ENCODE measurements around the gene ICAM2. TPM values are rescaled to one million over a fixed set of nuclear protein-coding genes. Genes with fewer than 3 reads are reported as not detected.

ICAM2 gene
- total RNA-seq, 4 donors from 2014 or later, result 6.4 to 24.3 (median 9.3) TPM; not detected in 1

DNA sequence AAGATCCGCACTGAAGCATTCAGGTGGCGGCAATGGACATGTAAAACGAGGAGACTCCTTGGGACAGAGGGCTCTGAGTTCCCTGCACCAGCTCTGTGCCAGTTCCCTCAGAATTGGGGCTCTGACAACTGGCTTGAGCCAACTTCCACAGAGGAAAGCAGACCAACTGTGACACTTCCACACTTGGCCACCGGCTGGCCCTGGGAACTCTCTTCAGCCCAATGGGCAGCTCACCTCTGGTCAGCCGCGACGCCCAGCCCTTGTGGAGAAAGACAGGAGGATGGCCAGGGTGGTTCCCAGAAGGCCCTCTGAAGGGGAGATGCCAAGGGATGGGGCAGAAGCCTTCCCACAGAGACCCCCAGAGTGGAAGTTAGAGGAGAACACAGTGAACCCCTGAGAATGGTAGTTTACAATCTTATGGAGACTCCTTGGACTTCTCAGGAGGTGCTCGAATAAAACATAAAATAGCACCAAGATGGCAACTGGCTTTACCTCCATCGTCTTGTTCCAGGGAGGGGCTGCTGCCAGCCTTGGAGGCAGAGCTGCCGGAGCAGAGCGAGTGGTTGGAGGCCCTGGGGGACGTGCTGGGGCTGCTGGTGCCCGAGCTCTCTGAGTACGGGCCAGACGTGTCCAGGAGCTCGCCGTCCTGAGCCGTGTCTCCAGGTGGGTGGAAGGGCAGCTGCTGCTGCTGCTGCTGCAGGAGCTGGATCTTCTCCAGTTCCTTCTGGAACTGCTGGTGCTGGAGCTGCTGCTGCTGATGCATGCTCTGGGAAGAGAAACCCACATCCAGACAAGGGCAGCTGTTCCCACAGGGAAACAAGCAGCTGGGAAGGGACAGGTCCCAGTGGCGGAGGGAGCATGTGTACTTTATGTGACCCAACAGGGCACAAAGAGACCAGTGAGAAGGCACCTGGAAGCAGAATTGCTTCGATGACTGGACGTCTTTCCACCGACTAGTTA, 35.0 kb upstream of the ICAM2 start:
- Histone ChIP-seq H3K36me3 (peaks cover 0 to 45% (median 9%) of the 10 kb centered on the region in 4 donors), H3K4me3 (no peak overlapping the region), H3K27ac (no peak overlapping the region), H3K27me3 (no peaks in the 10 kb centered on the region), H3K4me1 (peaks cover 0 to 5% (median 0%) of the 10 kb centered on the region in 4 donors), H3K9me3 (no peaks in the 10 kb centered on the region)
- TF ChIP-seq, protein P1, sequence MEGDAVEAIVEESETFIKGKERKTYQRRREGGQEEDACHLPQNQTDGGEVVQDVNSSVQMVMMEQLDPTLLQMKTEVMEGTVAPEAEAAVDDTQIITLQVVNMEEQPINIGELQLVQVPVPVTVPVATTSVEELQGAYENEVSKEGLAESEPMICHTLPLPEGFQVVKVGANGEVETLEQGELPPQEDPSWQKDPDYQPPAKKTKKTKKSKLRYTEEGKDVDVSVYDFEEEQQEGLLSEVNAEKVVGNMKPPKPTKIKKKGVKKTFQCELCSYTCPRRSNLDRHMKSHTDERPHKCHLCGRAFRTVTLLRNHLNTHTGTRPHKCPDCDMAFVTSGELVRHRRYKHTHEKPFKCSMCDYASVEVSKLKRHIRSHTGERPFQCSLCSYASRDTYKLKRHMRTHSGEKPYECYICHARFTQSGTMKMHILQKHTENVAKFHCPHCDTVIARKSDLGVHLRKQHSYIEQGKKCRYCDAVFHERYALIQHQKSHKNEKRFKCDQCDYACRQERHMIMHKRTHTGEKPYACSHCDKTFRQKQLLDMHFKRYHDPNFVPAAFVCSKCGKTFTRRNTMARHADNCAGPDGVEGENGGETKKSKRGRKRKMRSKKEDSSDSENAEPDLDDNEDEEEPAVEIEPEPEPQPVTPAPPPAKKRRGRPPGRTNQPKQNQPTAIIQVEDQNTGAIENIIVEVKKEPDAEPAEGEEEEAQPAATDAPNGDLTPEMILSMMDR (IDR thresholded peaks at IDR 0.05), result no peak
- TF ChIP-seq EP300 (IDR thresholded peaks at IDR 0.05; ENCODE audit: low read depth) (no peak), POLR2AphosphoS5 (IDR thresholded peaks at IDR 0.05) (no peak), POLR2A (IDR thresholded peaks at IDR 0.05) (no peak)
- 81 to 94% methylated on average over 4 to 22 of the region's 22 CpGs for WGBS, 2 donors (ENCODE audit: low coverage in 1 of 2)
- in situ Hi-C loops (cut with MboI; ENCODE audit: low pct_ligation_motif_present in 1 of 4, low pct_unique_long_range_greater_than_20kb in 1 of 4, low sequenced_read_pairs in 3 of 4) (loop anchor here in 1 of 4 donors (25.0 kb wide), 1 partner anchor 232 kb away; no protein-coding TSS in a partner anchor), intact Hi-C loops (cut with DNase I; ENCODE audit: low total_unique reads) (no loop called here)
- no peak for DNase-seq

DNA sequence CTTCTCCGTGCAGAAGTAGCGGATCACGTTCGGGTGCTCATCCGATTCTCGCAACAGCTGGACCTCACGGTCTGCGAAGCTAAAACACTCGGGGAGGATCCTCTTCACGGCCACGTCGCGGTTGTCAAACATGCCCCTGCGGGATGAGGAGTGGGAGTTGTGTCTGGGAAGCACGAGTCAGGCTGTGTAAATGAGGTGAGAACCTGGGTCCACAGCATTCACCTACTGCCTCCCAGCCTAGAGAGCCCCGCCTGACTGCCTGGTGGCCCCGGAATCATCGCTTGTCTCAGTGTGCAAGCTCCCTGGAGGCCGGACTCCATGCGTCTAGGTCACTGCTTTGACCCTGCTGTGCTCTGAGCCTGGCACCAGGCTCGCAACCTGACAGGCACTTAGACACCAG, 33.9 kb upstream of the ICAM2 start:
- H3K36me3 ChIP-seq, result peaks cover 0 to 52% (median 12%) of the 10 kb centered on the region in 4 donors
- TF ChIP-seq EP300 (IDR thresholded peaks at IDR 0.05; ENCODE audit: low read depth) (no peak), POLR2A (IDR thresholded peaks at IDR 0.05) (no peak), POLR2AphosphoS5 (IDR thresholded peaks at IDR 0.05) (no peak)
- TF ChIP-seq, protein P1 (IDR thresholded peaks at IDR 0.05), result no peak
- intact Hi-C loops (cut with DNase I; ENCODE audit: low total_unique reads), result no loop called here
- no peaks in the 10 kb centered on the region for H3K27me3 ChIP-seq
- H3K4me1 ChIP-seq, result no peaks in the 10 kb centered on the region
- WGBS, 2 donors (ENCODE audit: low coverage in 1 of 2), result 95% methylated on average over 20 of the region's 21 CpGs; no CpG with 5 or more reads in 1 of the 2 donors
- no peaks in the 10 kb centered on the region for H3K9me3 ChIP-seq
- in situ Hi-C loops (cut with MboI; ENCODE audit: low pct_ligation_motif_present in 1 of 4, low pct_unique_long_range_greater_than_20kb in 1 of 4, low sequenced_read_pairs in 3 of 4), result loop anchor here in 1 of 4 donors (25.0 kb wide), 1 partner anchor 233 kb away; no protein-coding TSS in a partner anchor
- no peak overlapping the region for H3K4me3 ChIP-seq
- no peak for DNase-seq
- H3K27ac ChIP-seq, result no peak overlapping the region

DNA sequence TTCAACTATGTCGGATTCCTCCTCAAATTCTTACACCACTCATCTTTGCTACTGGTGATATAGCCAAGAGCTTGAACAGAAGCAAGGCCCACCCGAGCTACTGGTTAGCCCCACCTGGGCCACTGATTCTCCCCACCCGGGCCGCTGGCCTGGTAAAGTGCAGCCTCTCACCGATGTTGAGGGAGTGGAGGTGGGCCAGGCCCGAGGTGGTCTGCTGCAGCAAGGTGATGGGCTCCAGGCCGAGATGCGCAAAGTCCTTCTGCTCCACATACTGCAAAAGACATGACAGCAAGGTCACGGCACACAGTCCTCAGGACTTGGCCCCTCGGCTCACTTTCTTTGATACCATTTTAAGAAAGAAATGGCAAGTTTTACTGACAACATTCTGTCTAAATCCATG, 32.7 kb upstream of the ICAM2 start:
- intact Hi-C loops (cut with DNase I; ENCODE audit: low total_unique reads), result no loop called here
- TF ChIP-seq, protein P1 (IDR thresholded peaks at IDR 0.05), result no peak
- no peak for TF ChIP-seq POLR2AphosphoS5 (IDR thresholded peaks at IDR 0.05)
- TF ChIP-seq EP300 (IDR thresholded peaks at IDR 0.05; ENCODE audit: low read depth), result no peak
- no peak for TF ChIP-seq POLR2A (IDR thresholded peaks at IDR 0.05)
- H3K36me3 ChIP-seq, result peaks cover 0 to 50% (median 16%) of the 10 kb centered on the region in 4 donors
- in situ Hi-C loops (cut with MboI; ENCODE audit: low pct_ligation_motif_present in 1 of 4, low pct_unique_long_range_greater_than_20kb in 1 of 4, low sequenced_read_pairs in 3 of 4), result loop anchor here in 1 of 4 donors (25.0 kb wide), 1 partner anchor 234 kb away; no protein-coding TSS in a partner anchor
- no peak overlapping the region for H3K27ac ChIP-seq
- no peak for DNase-seq
- no peaks in the 10 kb centered on the region for H3K27me3 ChIP-seq
- no peaks in the 10 kb centered on the region for H3K4me1 ChIP-seq
- 88 to 93% methylated on average over 4 to 10 of the region's 10 CpGs for WGBS, 2 donors (ENCODE audit: low coverage in 1 of 2)
- no peak overlapping the region for H3K4me3 ChIP-seq
- no peaks in the 10 kb centered on the region for H3K9me3 ChIP-seq

DNA sequence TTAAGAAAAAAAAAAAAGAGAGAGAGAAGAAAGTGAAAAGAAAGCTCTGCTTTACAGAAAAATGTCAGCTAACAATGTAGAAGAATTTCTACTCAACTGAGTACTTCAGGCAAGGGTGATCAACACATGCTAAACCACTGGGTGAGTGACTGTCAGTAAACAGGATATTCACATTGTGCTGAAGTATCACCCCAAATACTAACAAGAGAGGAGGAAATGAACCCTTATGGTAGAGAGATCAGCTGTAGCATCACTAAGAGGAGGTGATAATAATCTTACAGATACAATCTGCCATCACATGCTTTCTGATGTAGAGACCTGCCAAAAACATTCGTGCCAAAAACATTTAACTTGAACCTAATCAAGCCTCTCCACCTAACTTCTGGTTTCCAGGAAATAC, 30.7 kb upstream of the ICAM2 start:
- TF ChIP-seq, protein P1 (IDR thresholded peaks at IDR 0.05), result no peak
- TF ChIP-seq POLR2AphosphoS5 (IDR thresholded peaks at IDR 0.05) (no peak), EP300 (IDR thresholded peaks at IDR 0.05; ENCODE audit: low read depth) (no peak), POLR2A (IDR thresholded peaks at IDR 0.05) (no peak)
- intact Hi-C loops (cut with DNase I; ENCODE audit: low total_unique reads), result no loop called here
- WGBS, 2 donors (ENCODE audit: low coverage in 1 of 2), result 62 to 75% methylated on average over 1 of the region's 1 CpG

More for the DNA sequence above, 30.7 kb upstream of the ICAM2 start:
- Histone ChIP-seq H3K27me3 (no peaks in the 10 kb centered on the region), H3K4me1 (no peaks in the 10 kb centered on the region), H3K4me3 (no peak overlapping the region), H3K9me3 (no peaks in the 10 kb centered on the region), H3K36me3 (peaks cover 0 to 53% (median 20%) of the 10 kb centered on the region in 4 donors), H3K27ac (no peak overlapping the region)
- in situ Hi-C loops (cut with MboI; ENCODE audit: low pct_ligation_motif_present in 1 of 4, low pct_unique_long_range_greater_than_20kb in 1 of 4, low sequenced_read_pairs in 3 of 4), result loop anchor here in 1 of 4 donors (25.0 kb wide), 1 partner anchor 236 kb away; no protein-coding TSS in a partner anchor
- DNase-seq, result no peak
